ENCODE data around the gene GBX1.

DNA sequence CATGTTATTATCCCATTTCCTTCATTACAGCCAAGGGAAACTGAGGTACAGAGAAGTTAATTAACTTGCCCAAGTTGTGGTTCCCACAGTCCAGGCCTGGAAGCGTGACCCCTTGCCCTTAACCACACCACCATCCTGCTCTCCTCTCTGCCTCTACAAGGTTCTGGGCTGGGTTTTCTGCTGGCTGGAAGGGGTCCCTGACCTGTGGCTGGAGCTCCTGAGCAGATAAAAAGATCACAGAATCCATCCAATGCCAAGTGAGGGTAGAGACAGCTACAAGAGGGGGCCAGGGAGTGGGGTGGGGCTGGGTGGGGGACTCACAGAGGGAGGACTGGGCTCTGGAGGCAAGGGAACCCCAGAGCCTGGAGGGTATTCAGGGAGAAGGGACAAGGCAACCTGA, 9.8 kb upstream of the GBX1 start:
- TF ChIP-seq, protein P1, sequence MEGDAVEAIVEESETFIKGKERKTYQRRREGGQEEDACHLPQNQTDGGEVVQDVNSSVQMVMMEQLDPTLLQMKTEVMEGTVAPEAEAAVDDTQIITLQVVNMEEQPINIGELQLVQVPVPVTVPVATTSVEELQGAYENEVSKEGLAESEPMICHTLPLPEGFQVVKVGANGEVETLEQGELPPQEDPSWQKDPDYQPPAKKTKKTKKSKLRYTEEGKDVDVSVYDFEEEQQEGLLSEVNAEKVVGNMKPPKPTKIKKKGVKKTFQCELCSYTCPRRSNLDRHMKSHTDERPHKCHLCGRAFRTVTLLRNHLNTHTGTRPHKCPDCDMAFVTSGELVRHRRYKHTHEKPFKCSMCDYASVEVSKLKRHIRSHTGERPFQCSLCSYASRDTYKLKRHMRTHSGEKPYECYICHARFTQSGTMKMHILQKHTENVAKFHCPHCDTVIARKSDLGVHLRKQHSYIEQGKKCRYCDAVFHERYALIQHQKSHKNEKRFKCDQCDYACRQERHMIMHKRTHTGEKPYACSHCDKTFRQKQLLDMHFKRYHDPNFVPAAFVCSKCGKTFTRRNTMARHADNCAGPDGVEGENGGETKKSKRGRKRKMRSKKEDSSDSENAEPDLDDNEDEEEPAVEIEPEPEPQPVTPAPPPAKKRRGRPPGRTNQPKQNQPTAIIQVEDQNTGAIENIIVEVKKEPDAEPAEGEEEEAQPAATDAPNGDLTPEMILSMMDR (IDR thresholded peaks at IDR 0.05) = no peak
- no peak for TF ChIP-seq POLR2A (IDR thresholded peaks at IDR 0.05)
